AG04450 (cell line): ENCODE data around the gene FOXJ3. TPM values are rescaled to one million over a fixed set of nuclear protein-coding genes. Genes with fewer than 3 reads are reported as not detected.
"Not testable (repeated sequence)": the region's sequence is repeated elsewhere in the genome, so short reads cannot be mapped to it uniquely, and the experiment has no call there.

Source experiments
- CTCF ChIA-PET: fragments of 300-600, 350-600 bp; formaldehyde crosslinking; extraction: SDS; loops from one replicate; lab custom pipeline; 2022; ENCODE audit warnings: antibody characterized with exemption, inconsistent platforms; lab: Charles Lee
- POLR2A ChIA-PET: fragments of 350-600 bp; formaldehyde crosslinking; extraction: SDS; loops from one replicate; lab custom pipeline; 2021; ENCODE audit warnings: antibody characterized with exemption, inconsistent platforms; lab: Yijun Ruan, JAX
- DNase-seq: peaks from one replicate; pipeline ENCODE4 v3.0.0-alpha.2; 2011; ENCODE audit warnings: low read depth, low spot score
- H3K27ac ChIP-seq: one replicate; pipeline ENCODE4 v1.5.1; 2012; ENCODE audit warnings: low read depth, low read length, control low read depth
- H3K27me3 ChIP-seq: one replicate; pipeline ENCODE4 v1.6.0; 2012; ENCODE audit warnings: low read length; ENCODE audit not compliant: control insufficient read depth, insufficient read depth
- H3K4me3 ChIP-seq: 2 replicates; pipeline ENCODE4 v1.5.1; 2011; ENCODE audit warnings: mild to moderate bottlenecking, low read depth, low read length, control low read depth
- H3K9me3 ChIP-seq: 2 replicates; pipeline ENCODE4 v1.5.1; 2012; ENCODE audit warnings: low read length; ENCODE audit not compliant: control insufficient read depth, insufficient read depth
- polyA plus RNA-seq: library from polyadenylated mRNA; depleted of rRNA; stranded (reverse); fragments of >200 nt; gene quantifications from 2 replicates; pipeline ENCODE4 v1.2.3, GENCODE V29; 2011
- TF ChIP-seq, protein P1 (sequence below): IDR thresholded peaks from 2 replicates; pipeline ENCODE4 v1.5.1; 2011; ENCODE audit warnings: low read depth, low read length, control low read depth, inconsistent platforms

FOXJ3 gene
- polyA plus RNA-seq, 1 experiment: 36.2 TPM

DNA sequence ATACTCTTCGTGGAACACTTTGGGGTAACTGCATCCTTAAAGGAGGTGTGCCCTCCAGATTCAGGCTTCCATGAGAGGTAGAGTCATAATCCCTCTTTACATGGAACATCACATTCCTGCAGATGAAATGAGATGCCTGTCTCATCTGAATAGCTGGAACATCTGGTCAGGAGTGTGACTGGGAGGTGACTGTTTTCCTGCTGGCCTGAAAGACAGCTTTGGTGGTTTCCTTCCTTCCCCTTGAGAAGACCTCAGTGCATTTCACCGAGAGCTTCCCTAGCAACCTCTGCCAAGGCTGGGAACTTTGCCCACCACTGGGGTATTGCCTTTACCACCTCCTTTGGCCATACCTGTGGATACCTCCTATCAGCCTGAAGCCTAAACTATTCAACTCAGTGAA lies 123.8 kb downstream of the FOXJ3 start:
- no peak overlapping the region for H3K4me3 ChIP-seq
- no peaks in the 10 kb centered on the region for H3K9me3 ChIP-seq
- ChIA-PET POLR2A (no interaction called here), CTCF (interaction anchor here (0.6 to 2.9 kb wide), 2 partner anchors 18 to 38 kb away, joined by 3 to 7 read pairs; no protein-coding TSS in a partner anchor)
- no peak for DNase-seq
- no peaks in the 10 kb centered on the region for H3K27me3 ChIP-seq
- TF ChIP-seq, protein P1, sequence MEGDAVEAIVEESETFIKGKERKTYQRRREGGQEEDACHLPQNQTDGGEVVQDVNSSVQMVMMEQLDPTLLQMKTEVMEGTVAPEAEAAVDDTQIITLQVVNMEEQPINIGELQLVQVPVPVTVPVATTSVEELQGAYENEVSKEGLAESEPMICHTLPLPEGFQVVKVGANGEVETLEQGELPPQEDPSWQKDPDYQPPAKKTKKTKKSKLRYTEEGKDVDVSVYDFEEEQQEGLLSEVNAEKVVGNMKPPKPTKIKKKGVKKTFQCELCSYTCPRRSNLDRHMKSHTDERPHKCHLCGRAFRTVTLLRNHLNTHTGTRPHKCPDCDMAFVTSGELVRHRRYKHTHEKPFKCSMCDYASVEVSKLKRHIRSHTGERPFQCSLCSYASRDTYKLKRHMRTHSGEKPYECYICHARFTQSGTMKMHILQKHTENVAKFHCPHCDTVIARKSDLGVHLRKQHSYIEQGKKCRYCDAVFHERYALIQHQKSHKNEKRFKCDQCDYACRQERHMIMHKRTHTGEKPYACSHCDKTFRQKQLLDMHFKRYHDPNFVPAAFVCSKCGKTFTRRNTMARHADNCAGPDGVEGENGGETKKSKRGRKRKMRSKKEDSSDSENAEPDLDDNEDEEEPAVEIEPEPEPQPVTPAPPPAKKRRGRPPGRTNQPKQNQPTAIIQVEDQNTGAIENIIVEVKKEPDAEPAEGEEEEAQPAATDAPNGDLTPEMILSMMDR: no peak
- no peak overlapping the region for H3K27ac ChIP-seq

DNA sequence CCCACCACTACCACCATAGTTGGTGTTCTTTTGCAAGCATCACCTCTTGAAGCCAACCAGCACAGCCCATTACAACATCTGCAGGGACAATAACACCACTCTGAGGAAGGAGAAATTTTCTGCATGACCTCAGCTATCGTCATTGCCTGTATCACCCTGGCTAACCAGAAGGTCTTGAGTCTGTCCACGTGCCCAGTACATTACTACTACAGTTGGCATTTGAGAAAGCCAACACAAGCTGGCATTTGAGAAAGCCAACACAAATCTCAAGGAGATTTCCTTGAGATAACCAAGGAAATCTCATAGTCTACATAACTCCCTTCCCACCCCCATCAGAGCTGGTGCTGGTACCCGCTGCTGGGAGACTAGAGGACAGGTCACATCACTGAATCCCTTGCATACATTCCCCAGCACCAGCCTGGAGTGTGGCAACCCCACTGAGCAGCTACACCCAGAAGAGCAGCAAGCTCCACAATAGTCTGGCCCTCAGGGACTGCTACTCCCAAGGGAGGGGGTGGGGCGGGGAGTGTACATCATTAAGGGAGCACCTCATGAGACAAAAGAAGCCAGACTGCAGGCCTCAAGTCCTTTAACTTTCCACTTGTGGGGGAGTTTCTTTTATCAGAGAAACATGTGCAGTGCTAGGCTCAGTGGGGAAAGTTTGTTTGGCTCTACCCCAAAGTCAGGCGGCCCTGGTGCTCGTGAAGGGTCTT lies 124.5 kb downstream of the FOXJ3 start:
- no peak overlapping the region for H3K4me3 ChIP-seq
- TF ChIP-seq, protein P1: no peak
- H3K9me3 ChIP-seq: no peaks in the 10 kb centered on the region
- no peaks in the 10 kb centered on the region for H3K27me3 ChIP-seq
- CTCF ChIA-PET: interaction anchor here (0.6 to 2.9 kb wide), 2 partner anchors 18 to 37 kb away, joined by 3 to 7 read pairs; no protein-coding TSS in a partner anchor
- H3K27ac ChIP-seq: no peak overlapping the region
- POLR2A ChIA-PET: no interaction called here
- no peak for DNase-seq

DNA sequence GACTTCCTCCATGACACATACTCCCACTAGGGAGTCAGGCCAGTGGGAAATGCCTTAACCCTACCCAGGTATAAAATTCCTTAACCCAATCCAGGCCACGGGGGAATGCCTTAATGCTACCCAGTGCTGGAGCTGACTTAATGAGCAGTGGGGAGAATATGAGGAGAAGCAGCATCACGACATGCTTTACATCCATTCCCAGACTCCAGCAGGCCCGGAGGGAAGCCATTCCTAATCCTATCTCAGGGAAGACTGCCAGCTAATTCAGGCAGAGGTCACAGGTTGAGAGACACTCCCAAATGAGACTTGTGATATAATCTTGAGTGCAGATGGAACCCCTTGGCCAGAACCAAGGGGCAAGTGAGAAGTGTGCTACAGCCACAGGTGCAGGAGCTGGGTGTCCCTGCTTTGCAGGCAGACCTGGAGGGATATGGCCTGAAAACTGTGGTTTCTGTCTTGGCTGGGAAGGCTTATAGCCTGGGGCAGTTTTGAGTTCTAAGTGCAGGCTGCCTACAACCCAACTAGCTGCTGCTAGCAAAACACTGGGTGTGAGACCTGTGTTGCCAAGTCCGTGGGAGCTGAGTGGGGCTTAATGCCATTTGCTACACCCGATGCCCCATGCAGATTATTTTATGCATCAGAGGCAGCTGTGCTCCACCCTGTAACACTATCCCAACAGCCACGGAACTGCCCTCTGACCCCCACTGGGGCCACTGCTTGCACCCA lies 125.3 kb downstream of the FOXJ3 start:
- Histone ChIP-seq H3K27ac (no peak overlapping the region), H3K4me3 (no peak overlapping the region), H3K9me3 (no peaks in the 10 kb centered on the region), H3K27me3 (no peaks in the 10 kb centered on the region)
- TF ChIP-seq, protein P1: no peak
- POLR2A ChIA-PET: no interaction called here
- CTCF ChIA-PET: interaction anchor here (0.8 to 2.9 kb wide), 2 partner anchors 14 to 36 kb away, joined by 3 to 7 read pairs; no protein-coding TSS in a partner anchor
- DNase-seq: no peak

DNA sequence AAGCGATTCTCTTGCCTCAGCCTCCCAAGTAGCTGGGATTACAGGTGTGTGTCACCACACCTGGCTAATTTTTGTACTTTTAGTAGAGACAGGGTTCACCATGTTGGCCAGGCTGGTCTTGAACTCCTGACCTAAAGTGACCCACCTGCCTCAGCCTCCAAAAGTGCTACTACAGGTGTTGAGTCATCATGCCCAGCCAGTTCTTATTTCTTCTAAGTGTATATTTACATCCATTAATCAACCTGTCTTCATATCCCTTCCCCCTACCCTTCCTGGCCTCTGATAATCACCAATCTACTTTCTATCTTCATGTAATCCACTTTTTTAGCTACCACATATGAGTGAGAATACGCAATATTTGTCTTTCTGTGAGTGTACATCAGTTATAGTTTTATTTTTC lies 128.1 kb downstream of the FOXJ3 start:
- DNase-seq, H3K27me3 ChIP-seq, POLR2A ChIA-PET, H3K9me3 ChIP-seq, H3K4me3 ChIP-seq, H3K27ac ChIP-seq: not testable (repeated sequence)
- CTCF ChIA-PET: interaction anchor here (2.0 kb wide), 1 partner anchor 34 kb away, joined by 9 read pairs; no protein-coding TSS in a partner anchor

DNA sequence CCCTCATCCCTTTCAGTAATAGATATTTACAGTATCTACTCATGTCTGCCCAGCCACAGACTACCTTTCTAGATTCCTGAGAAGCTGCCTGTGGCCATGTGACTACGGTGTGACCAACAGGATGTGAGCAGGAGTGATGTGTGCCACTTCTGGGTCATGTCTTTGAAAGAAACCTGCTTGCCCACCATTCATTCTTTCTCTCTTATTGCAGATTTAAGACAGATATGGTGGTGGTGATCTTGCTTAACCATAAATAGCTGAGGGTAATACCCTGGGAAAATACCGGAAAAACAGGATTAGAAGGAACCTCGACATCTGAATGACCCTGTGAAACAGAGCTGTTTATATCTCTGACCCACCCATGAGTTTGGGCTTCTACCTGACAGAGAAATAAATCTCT lies 128.9 kb downstream of the FOXJ3 start:
- Histone ChIP-seq H3K27ac (no peak overlapping the region), H3K4me3 (no peak overlapping the region), H3K27me3 (no peaks in the 10 kb centered on the region), H3K9me3 (no peaks in the 10 kb centered on the region)
- CTCF ChIA-PET: interaction anchor here (2.0 kb wide), 1 partner anchor 33 kb away, joined by 9 read pairs; no protein-coding TSS in a partner anchor
- TF ChIP-seq, protein P1: no peak
- no peak for DNase-seq
- POLR2A ChIA-PET: no interaction called here
